GM12891 (cell line): ENCODE data around the gene TIGD2.
A peak's percentile ranks its signal among the peaks of the same experiment; 100 is the strongest.

Source experiments
- DNase-seq: peaks from one replicate; pipeline ENCODE4 v3.0.0; 2011; ENCODE audit warnings: low spot score; ENCODE audit not compliant: insufficient read length
- FAIRE-seq: peaks from 2 replicates; lab custom pipeline; 2011; peaks lifted over from hg19 to GRCh38; lab: Jason Lieb, UNC
- PAX5 ChIP-seq: IDR thresholded peaks from 2 replicates; pipeline ENCODE4 v1.6.1; 2011; ENCODE audit warnings: low read length, moderate library complexity, mild to moderate bottlenecking; ENCODE audit not compliant: insufficient read depth, severe bottlenecking
- POLR2A ChIP-seq: IDR thresholded peaks from 2 replicates; pipeline ENCODE4 v1.6.1; 2011; ENCODE audit warnings: low read depth, low read length, control low read depth
- POLR2AphosphoS5 ChIP-seq: IDR thresholded peaks from 2 replicates; pipeline ENCODE4 v1.6.1; 2011; ENCODE audit warnings: low read depth, low read length, control low read depth
- POU2F2 ChIP-seq: IDR thresholded peaks from 2 replicates; pipeline ENCODE4 v1.6.1; 2011; ENCODE audit warnings: low read depth, mild to moderate bottlenecking, control low read depth, low read length, moderate library complexity
- SPI1 ChIP-seq: IDR thresholded peaks from 2 replicates; pipeline ENCODE4 v1.6.1; 2011; ENCODE audit warnings: low read depth, low read length, control low read depth
- TAF1 ChIP-seq: IDR thresholded peaks from 2 replicates; pipeline ENCODE4 v1.6.1; 2011; ENCODE audit warnings: low read depth, low read length, control low read depth

Gene TIGD2

GRCh38 chr4:89099034-89099433, 12.3 kb upstream of the TIGD2 start:
- no peak for TF ChIP-seq PAX5
- no peak for FAIRE-seq
- no peak for DNase-seq

- DNase-seq (no peak), FAIRE-seq (no peak)
- no peak for TF ChIP-seq TAF1
- TF ChIP-seq POU2F2, result no peak
- no peak for TF ChIP-seq POLR2AphosphoS5
- no peak for TF ChIP-seq PAX5
- TF ChIP-seq POLR2A, result no peak
- no peak for TF ChIP-seq SPI1
These were observed 11.9 kb upstream of the TIGD2 start for GRCh38 chr4:89099471-89099870.

- DNase-seq (no peak), FAIRE-seq (peak; percentile 83)
- TF ChIP-seq TAF1 (no peak), PAX5 (no peak)
These were observed 10.5 kb upstream of the TIGD2 start for GRCh38 chr4:89100853-89101252.

GRCh38 chr4:89101256-89102161, 9.8 kb upstream of the TIGD2 start:
- FAIRE-seq (peak; percentile 84), DNase-seq (no peak)
- TF ChIP-seq TAF1, result no peak
- no peak for TF ChIP-seq POLR2AphosphoS5
- no peak for TF ChIP-seq POLR2A
- TF ChIP-seq SPI1, result peak; percentile 94
- 0 out of 2 replicates have a peak, but pooled peaks have one; percentile 6 for TF ChIP-seq POU2F2
- no peak for TF ChIP-seq PAX5

- FAIRE-seq, result no peak
- TF ChIP-seq POLR2A (no peak), POU2F2 (no peak), TAF1 (no peak), POLR2AphosphoS5 (no peak), SPI1 (no peak), PAX5 (no peak)
- DNase-seq, result no peak
These were observed 5.6 kb upstream of the TIGD2 start for GRCh38 chr4:89105726-89106125.

- DNase-seq (no peak), FAIRE-seq (no peak)
- TF ChIP-seq SPI1 (no peak), TAF1 (no peak), PAX5 (no peak), POLR2AphosphoS5 (no peak), POU2F2 (no peak), POLR2A (no peak)
These were observed 3.2 kb upstream of the TIGD2 start for GRCh38 chr4:89108091-89108490.

- DNase-seq (no peak), FAIRE-seq (no peak)
- no peak for TF ChIP-seq POLR2A
- no peak for TF ChIP-seq POLR2AphosphoS5
These were observed 1.3 kb upstream of the TIGD2 start for GRCh38 chr4:89109841-89110540.

GRCh38 chr4:89110541-89110985, 770 bp upstream of the TIGD2 start:
- FAIRE-seq (no peak), DNase-seq (no peak)
- TF ChIP-seq POLR2AphosphoS5 (no peak), SPI1 (no peak), POU2F2 (no peak), PAX5 (no peak), TAF1 (no peak), POLR2A (no peak)

GRCh38 chr4:89111833-89112563, 665 bp downstream of the TIGD2 start:
- TF ChIP-seq PAX5, result no peak
- TF ChIP-seq POLR2A, result no peak
- TF ChIP-seq POLR2AphosphoS5, result no peak
- no peak for TF ChIP-seq POU2F2
- no peak for TF ChIP-seq TAF1
- no peak for TF ChIP-seq SPI1
- no peak for DNase-seq
- FAIRE-seq, result peak; percentile 41

- TF ChIP-seq POLR2AphosphoS5 (no peak), TAF1 (no peak), PAX5 (no peak), POU2F2 (no peak), POLR2A (no peak), SPI1 (no peak)
- FAIRE-seq, result no peak
These were observed 2.1 kb downstream of the TIGD2 start for GRCh38 chr4:89113415-89113814.

More at GRCh38 chr4:89113415-89113814, 2.1 kb downstream of the TIGD2 start:
- DNase-seq, result no peak
